ENCODE data around the gene KRTAP5-10.
"Not testable (repeated sequence)": the region's sequence is repeated elsewhere in the genome, so short reads cannot be mapped to it uniquely, and the experiment has no call there.

KRTAP5-10 gene

DNA sequence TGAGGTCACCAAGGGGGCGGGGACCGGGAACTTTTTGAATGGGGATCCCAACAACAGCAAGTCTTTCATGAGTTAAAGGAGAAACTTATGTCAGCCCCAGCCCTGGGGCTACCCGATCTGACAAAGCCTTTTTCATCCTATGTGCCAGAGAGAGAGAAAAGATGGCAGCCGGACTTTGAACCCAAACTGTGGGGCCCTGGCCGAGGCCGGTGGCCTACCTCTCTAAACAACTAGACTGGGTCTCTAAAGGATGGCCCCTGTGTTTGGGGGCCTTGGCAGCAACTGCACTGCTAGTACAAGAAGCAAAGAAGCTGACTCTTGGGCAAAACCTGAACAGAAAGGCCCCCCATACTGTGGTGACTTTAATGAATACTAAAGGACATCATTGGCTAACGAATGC, 48.6 kb downstream of the KRTAP5-10 start:
- not testable (repeated sequence) for DNase-seq

DNA sequence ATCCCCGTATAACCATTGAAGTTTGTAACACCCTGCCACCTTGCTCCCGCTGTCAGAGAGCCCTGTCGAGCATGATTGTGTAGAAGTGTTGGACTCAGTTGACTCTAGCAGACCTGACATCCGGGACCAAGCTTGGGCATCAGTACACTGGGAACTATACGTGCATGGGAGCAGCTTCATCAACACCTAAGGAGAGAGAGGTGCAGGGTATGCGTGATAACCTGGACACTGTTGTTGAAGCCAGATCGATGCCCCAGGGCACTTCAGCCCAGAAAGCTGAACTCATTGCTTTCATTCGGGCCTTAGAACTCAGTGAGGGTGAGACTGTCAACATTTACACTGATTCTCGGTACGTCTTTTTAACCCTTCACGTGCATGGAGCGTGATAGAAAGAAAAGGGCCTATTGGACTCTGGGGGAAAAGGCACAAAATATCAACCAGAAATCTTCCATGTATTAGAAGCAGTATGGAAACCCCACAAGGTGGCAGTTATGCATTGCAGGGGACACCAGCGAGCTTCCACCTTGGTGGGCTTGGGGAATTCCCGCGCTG, 49.1 kb downstream of the KRTAP5-10 start:
- DNase-seq, result not testable (repeated sequence)

DNA sequence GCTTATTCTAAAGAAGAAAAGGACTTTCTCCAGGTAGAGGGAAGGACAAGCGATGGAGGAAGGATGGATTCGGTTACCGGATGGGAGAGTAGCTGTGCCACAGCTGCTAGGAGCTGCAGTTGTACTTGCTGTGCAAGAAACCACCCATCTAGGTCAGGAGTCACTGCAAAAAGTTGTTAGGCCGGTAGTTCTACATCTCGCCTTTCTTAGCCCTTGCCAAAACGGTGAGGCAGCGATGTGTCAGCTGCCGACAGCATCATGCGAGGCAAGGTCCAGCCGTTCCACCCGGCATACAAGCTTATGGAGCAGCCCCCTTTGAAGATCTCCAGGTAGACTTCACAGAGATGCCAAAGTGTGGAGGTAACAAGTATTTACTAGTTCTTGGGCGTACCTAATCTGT, 49.6 kb downstream of the KRTAP5-10 start:
- not testable (repeated sequence) for DNase-seq
